ENCODE results near the gene BACH2.

Gene BACH2

GRCh38 chr6:90328004-90328403 lies 31.4 kb upstream of the BACH2 start:
- no peak overlapping the region for H3K4me3 ChIP-seq (ENCODE audit: low read depth, low read length)
- TF ChIP-seq CTCF (IDR thresholded peaks at IDR 0.05; ENCODE audit: borderline replicate concordance, insufficient read depth, low read depth, low read length), result no peak

GRCh38 chr6:90326404-90327057 lies 29.9 kb upstream of the BACH2 start:
- H3K4me3 ChIP-seq (ENCODE audit: low read depth, low read length), result no peak overlapping the region

GRCh38 chr6:90323706-90324105 lies 27.1 kb upstream of the BACH2 start:
- no peak for TF ChIP-seq CTCF (IDR thresholded peaks at IDR 0.05; ENCODE audit: borderline replicate concordance, insufficient read depth, low read depth, low read length)
- no peak overlapping the region for H3K4me3 ChIP-seq (ENCODE audit: low read depth, low read length)

More at GRCh38 chr6:90326404-90327057, 29.9 kb upstream of the BACH2 start:
- no peak for TF ChIP-seq CTCF (IDR thresholded peaks at IDR 0.05; ENCODE audit: borderline replicate concordance, insufficient read depth, low read depth, low read length)

- TF ChIP-seq CTCF (IDR thresholded peaks at IDR 0.05; ENCODE audit: borderline replicate concordance, insufficient read depth, low read depth, low read length), result no peak
- H3K4me3 ChIP-seq (ENCODE audit: low read depth, low read length), result no peak overlapping the region
These were observed 26.4 kb upstream of the BACH2 start for GRCh38 chr6:90322976-90323474.

- no peak for TF ChIP-seq CTCF (IDR thresholded peaks at IDR 0.05; ENCODE audit: borderline replicate concordance, insufficient read depth, low read depth, low read length)
- H3K4me3 ChIP-seq (ENCODE audit: low read depth, low read length), result no peak overlapping the region
These were observed 23.5 kb upstream of the BACH2 start for GRCh38 chr6:90319979-90320685.

- TF ChIP-seq CTCF (IDR thresholded peaks at IDR 0.05; ENCODE audit: borderline replicate concordance, insufficient read depth, low read depth, low read length), result no peak
- H3K4me3 ChIP-seq (ENCODE audit: low read depth, low read length), result no peak overlapping the region
These were observed 22.4 kb upstream of the BACH2 start for GRCh38 chr6:90319044-90319443.

- no peak overlapping the region for H3K4me3 ChIP-seq (ENCODE audit: low read depth, low read length)
- no peak for TF ChIP-seq CTCF (IDR thresholded peaks at IDR 0.05; ENCODE audit: borderline replicate concordance, insufficient read depth, low read depth, low read length)
These were observed 19.3 kb upstream of the BACH2 start for GRCh38 chr6:90315986-90316385.

Data from GM12875 (cell line).